Measurements from ENCODE around the gene GUCY2C.

Gene GUCY2C

GRCh38 chr12:14621826-14622225 is 74.6 kb downstream of the GUCY2C start:
- no peak for DNase-seq (ENCODE audit: low read depth)

GRCh38 chr12:14619741-14620501 is 76.5 kb downstream of the GUCY2C start:
- no peak for DNase-seq (ENCODE audit: low read depth)

- peak; percentile 21 for DNase-seq (ENCODE audit: low read depth)
Observed at GRCh38 chr12:14618983-14619382, 77.4 kb downstream of the GUCY2C start.

GRCh38 chr12:14614704-14615121 is 81.7 kb downstream of the GUCY2C start:
- DNase-seq (ENCODE audit: low read depth) = no peak

GRCh38 chr12:14613718-14614117 is 82.7 kb downstream of the GUCY2C start:
- no peak for DNase-seq (ENCODE audit: low read depth)

- no peak for DNase-seq (ENCODE audit: low read depth)
Observed at GRCh38 chr12:14612898-14613445, 83.4 kb downstream of the GUCY2C start.

- no peak for DNase-seq (ENCODE audit: low read depth)
Observed at GRCh38 chr12:14612250-14612649, 84.1 kb downstream of the GUCY2C start.

GRCh38 chr12:14611640-14612203 is 84.7 kb downstream of the GUCY2C start:
- no peak for DNase-seq (ENCODE audit: low read depth)

- no peak for DNase-seq (ENCODE audit: low read depth)
Observed at GRCh38 chr12:14607568-14607967, 88.8 kb downstream of the GUCY2C start.

GRCh38 chr12:14605401-14605989 is 90.9 kb downstream of the GUCY2C start:
- DNase-seq (ENCODE audit: low read depth) = no peak

GRCh38 chr12:14601692-14602478 is 94.5 kb downstream of the GUCY2C start:
- no peak for DNase-seq (ENCODE audit: low read depth)

- no peak for DNase-seq (ENCODE audit: low read depth)
Observed at GRCh38 chr12:14597480-14597879, 98.9 kb downstream of the GUCY2C start.

GRCh38 chr12:14591719-14592118 is 104.7 kb downstream of the GUCY2C start:
- DNase-seq (ENCODE audit: low read depth) = no peak

- no peak for DNase-seq (ENCODE audit: low read depth)
Observed at GRCh38 chr12:14589169-14590004, 107.0 kb downstream of the GUCY2C start.

- DNase-seq (ENCODE audit: low read depth) = no peak
Observed at GRCh38 chr12:14588571-14588970, 107.8 kb downstream of the GUCY2C start.

- DNase-seq (ENCODE audit: low read depth) = no peak
Observed at GRCh38 chr12:14578646-14579045, 117.8 kb downstream of the GUCY2C start.

GRCh38 chr12:14577344-14577743 is 119.1 kb downstream of the GUCY2C start:
- DNase-seq (ENCODE audit: low read depth) = no peak

- no peak for DNase-seq (ENCODE audit: low read depth)
Observed at GRCh38 chr12:14576896-14577295, 119.5 kb downstream of the GUCY2C start.

GRCh38 chr12:14575585-14575984 is 120.8 kb downstream of the GUCY2C start:
- DNase-seq (ENCODE audit: low read depth) = no peak

- DNase-seq (ENCODE audit: low read depth) = no peak
Observed at GRCh38 chr12:14573118-14573517, 123.3 kb downstream of the GUCY2C start.

GRCh38 chr12:14572401-14572800 is 124.0 kb downstream of the GUCY2C start:
- no peak for DNase-seq (ENCODE audit: low read depth)
